GDM1 (cell line): Measurements from ENCODE around the gene TRIM13.

Experiments
- DNase-seq: peaks from one replicate; lab custom pipeline; 2025; lab: John Stamatoyannopoulos, UW

The TRIM13 gene

GRCh38 chr13:49996161-49996915 is 504 bp upstream of the TRIM13 start:
- peak; percentile 95 for DNase-seq

DNA sequence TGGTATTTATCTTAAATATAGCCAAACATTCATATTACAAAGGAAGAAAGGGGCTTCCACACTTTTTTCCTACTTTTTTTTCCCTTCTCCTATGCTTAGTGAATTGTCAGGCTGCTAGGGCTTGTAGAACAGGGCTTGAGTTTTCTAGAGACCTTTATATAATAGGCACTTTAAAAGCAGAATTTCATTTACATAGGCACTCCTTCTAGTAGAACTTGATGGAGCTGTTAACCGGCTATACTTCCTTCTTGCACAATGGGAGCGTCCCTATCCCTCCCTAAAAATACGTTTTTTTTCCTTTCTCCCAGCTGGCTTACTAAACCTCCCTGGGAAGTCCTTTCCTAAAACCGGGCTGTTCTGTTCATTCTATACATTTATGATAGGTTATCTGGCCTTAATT is 1.1 kb downstream of the TRIM13 start:
- DNase-seq: no peak

GRCh38 chr13:49998714-49999624 is 2.1 kb downstream of the TRIM13 start:
- DNase-seq: no peak

DNA sequence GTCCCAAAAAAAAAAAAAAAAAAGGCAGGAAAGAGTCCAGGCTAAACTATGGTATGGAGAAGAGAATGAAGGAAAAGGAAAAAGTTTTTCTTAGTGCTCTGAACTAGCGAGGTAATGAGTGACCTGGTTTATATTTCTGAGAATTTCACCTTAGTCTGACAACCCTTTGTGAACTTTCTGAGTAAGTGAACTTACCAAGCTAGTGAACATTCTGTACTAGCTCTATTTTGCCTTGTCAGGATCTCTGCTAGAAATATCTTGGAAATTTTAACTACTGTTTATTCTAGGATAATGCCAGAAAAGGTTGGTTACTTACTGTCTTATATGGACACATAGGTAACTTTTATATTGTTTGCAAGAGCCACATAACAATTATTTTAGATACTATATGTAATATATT is 4.4 kb downstream of the TRIM13 start:
- no peak for DNase-seq

DNA sequence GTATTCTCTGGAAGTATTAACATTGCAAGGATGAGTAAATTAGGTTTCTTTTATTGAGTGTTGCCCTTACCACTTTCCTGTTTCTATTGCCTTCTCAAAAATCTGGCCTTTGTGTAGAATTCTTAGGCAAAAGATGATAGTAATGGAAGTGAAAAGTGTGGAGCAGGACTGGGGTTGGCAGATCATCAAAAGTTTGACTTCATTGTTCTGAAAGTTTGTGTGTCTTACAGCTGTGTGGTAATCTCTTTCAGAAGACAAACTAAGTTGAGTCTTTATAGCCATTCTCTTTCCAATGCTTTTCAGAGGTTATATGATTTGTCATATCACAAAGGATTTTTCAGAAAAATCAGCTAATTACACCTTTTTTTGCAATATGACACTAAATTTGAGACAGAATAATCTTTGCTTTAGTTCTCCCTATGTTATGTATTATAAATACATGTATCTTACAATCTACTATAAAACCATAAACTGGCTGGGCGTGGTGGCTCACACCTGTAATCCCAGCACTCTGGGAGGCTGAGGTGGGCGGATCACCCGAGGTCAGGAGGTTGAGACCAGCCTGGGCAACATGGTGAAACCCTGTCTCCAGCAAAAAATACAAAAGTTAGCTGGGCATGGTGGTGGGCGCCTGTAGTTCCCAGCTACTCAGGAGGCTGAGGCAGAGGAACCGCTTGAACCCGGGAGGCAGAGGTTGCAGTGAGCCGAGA is 9.7 kb downstream of the TRIM13 start:
- no peak for DNase-seq

DNA sequence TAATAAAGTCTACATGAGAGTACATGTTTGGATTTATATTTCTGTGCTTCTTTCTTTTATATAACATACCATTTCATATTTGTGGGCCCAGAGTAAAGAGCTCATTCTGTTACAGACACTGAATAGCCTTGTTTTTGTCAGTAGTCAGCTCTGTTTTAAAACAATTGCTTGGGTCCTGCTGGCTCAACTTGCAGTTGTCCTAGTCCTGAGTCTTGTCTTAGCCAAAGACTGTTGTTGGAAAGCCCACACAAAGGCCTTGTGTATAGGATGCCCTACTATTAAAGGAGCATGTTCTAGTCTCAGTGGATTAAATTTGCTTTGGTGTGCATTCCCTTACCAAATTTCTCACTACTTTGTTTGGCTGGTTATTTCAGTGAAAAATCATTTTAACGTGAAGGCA is 14.6 kb downstream of the TRIM13 start:
- no peak for DNase-seq

GRCh38 chr13:50012396-50013169 is 15.7 kb downstream of the TRIM13 start:
- no peak for DNase-seq

DNA sequence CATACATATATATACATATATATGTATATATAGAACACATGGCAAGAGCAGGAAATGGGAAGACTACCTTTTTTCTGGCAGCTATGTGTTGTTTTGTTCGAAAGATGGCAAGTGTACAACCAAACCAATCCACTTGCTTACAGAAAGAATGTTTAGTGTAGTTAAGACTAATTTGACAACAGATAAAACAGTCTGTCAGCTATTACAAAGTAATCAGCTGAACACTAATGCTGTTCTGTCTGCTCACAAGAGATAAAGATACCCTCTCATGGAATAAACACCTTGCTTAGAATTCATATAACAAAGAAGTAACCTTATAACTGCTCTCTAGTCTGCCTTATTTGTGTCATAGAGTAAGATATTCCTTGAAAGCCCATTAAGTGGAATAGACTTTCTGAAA is 17.5 kb downstream of the TRIM13 start:
- no peak for DNase-seq

DNA sequence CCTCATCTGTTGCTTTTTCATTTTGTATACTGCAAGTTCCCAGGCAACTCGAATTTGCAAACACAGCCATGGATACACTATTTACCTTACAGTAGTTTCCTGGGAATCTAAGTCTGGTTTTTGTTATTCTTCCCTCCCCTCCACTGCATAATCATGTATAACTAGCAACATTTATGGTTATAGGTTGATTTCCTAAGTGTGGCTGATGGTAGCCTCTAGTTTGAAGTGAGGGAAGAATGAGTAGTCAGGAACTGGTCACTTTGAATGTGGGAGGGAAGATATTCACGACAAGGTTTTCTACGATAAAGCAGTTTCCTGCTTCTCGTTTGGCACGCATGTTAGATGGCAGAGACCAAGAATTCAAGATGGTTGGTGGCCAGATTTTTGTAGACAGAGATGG is 18.4 kb downstream of the TRIM13 start, which contains the start of gene KCNRG:
KCNRG (plus strand) TSS at position 187 of the 400 bp plus-strand sequence; CDS start at position 237, 50 bp downstream.
- DNase-seq: no peak

DNA sequence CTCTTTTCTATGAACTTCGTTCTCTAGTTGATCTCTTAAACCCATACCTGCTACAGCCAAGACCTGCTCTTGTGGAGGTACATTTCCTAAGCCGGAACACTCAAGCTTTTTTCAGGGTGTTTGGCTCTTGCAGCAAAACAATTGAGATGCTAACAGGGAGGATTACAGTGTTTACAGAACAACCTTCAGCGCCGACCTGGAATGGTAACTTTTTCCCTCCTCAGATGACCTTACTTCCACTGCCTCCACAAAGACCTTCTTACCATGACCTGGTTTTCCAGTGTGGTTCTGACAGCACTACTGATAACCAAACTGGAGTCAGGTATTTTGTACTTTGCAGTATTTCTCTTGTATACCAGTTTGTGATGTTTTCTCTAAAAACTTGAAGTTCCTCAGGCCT is 18.9 kb downstream of the TRIM13 start:
- no peak for DNase-seq

- DNase-seq: no peak
Observed at GRCh38 chr13:50016444-50016843, 19.6 kb downstream of the TRIM13 start.

- no peak for DNase-seq
Observed at GRCh38 chr13:50017819-50018218, 21.0 kb downstream of the TRIM13 start.

DNA sequence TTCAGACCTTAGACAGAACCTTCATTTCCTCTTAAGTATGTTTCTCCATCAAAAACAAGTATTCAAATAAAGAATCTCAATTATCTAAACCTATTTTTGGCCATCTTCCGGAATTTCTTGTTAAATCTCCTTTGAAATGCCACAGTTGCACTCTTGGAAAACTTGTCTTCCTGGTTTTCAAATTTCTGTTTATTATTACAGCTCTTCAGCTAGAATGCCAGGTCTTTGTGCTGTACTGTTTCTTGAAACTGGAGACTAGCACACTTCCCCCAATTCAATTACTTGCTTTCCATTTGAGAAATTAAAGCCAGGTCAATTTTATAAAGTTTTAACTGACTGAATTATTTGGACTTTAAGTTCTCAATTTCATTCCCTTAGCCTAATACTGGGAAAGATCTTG is 28.6 kb downstream of the TRIM13 start:
- no peak for DNase-seq

GRCh38 chr13:50026788-50027473 is 30.1 kb downstream of the TRIM13 start:
- DNase-seq: no peak

DNA sequence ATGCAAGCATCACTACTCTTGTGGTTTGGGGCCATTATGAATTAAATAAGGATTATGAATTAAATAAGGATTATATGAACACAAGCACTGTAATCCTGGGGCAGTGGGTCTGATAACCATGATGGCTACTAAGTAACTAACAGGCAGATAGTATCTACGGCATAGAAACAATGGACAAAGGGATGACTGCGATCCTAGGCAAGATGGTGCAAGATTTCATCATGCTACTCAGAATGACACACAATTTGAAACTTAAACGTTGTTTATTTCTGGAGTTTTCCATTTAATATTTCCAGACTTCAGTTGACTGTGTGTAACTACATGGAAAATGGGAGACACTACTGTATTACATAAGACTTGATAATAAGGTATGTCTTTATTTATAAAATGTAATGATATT is 33.5 kb downstream of the TRIM13 start:
- DNase-seq: no peak

- no peak for DNase-seq
Observed at GRCh38 chr13:50033725-50034124, 36.9 kb downstream of the TRIM13 start.

DNA sequence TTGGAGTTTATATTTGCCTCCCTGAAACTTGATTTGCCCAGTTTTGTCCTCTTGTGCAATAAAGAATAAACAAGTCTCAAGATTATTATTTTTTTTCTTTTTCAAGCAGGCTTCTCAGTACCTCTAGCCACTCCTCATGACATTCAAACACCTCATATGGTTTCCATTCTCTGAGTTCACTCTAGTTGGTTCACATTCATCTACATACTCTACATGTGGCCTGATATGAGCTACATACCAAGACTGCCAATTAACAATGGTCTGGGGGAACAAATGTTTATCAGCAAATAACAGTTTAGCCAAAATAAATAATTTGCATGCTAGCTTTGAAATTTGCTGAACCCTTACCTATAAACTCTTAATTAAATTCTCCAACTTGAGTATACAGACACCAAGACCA is 40.9 kb downstream of the TRIM13 start:
- DNase-seq: no peak

- no peak for DNase-seq
Observed at GRCh38 chr13:50038266-50038665, 41.4 kb downstream of the TRIM13 start.

DNA sequence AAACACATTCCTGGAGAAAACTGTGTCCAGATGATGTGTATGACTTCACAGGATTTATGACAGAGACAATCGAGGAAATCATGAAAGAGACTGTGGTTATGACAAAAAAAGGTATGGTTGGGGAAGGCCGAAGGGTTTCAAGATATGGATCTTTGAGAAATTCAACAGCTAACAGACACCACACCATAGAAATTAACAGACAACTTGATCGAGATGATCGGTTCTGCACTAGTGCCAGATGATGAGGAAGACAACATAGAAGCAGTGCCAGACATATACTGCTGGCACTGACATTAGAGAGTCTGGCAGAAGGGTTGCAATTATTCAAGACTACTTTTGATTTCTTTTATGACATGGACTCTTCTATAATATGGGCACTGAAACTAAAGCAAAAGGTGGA is 55.6 kb downstream of the TRIM13 start:
- no peak for DNase-seq

- no peak for DNase-seq
Observed at GRCh38 chr13:50053844-50054243, 57.0 kb downstream of the TRIM13 start.

DNA sequence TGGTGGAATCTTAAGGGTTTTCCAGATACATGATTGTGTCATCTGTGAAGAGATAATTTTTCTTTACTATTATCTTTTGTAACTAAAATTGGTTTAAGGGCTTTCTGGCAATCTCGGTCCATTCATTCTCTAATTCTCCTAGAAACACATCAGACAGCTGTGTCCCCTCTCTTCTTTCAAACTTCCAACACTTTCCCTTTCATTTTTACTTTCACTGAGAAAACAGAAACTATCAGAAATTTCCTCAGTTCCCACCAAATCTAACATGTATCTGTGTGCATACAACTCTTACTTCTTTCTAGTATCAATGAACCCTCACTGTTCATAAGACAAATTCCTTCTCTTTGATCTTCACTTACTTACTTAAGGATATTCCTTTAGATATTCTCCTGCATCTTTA is 58.6 kb downstream of the TRIM13 start:
- DNase-seq: no peak
